ENCODE measurements around the gene SYMPK. TPM values are rescaled to one million over a fixed set of nuclear protein-coding genes. Genes with fewer than 3 reads are reported as not detected.
A peak's percentile ranks its signal among the peaks of the same experiment; 100 is the strongest.

Gene SYMPK
- total RNA-seq, 1 donor from 2014 or later: 55.0 TPM

- no peak for DNase-seq (ENCODE audit: low read depth)
These were observed 37.7 kb downstream of the SYMPK start for GRCh38 chr19:45825263-45825605.

- DNase-seq (ENCODE audit: low read depth): no peak
These were observed 38.2 kb downstream of the SYMPK start for GRCh38 chr19:45824531-45825262.

DNA sequence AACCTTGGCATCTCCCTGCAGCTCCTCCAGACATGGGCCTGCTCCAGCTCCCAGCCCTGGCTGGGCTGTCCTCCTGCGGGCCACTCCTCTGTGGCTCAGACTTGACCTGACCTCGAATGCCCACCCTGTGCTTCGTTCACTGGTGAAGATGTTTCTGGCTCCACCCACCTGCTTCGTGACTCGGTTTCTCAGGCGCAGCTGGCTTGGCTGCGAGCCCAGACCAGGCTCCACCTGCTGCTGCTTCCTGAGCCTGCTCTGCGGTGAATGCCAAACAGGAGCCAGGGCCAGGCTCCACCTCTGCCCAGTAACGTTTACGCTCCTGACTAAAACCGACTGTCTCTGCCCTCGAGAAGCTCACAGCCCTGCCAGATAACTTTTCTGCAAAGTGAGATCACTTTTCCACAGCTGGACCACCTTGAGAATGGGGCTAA is 38.9 kb downstream of the SYMPK start:
- DNase-seq (ENCODE audit: low read depth): peak; percentile 34

DNA sequence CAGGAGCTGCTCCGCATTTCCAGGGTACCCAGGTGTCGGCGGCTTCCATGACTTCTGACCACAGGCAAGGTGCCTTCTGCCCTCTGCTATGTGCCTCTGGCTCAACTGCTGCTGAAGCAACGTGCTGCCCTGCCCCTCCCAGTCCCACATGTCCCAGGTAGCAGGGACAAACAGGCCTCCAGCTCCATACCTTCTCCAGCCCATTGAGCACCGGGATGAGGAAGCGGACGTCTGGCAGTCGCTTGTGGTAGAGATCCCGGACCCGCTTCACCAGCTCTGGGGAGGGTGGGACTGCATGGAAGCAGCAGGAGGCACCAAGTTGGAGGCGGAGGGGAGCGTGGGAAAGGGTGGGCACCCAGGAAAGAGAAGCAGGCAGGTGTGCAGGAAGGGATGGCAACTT is 39.8 kb downstream of the SYMPK start:
- no peak for DNase-seq (ENCODE audit: low read depth)

GRCh38 chr19:45822716-45823115 is 40.2 kb downstream of the SYMPK start:
- no peak for DNase-seq (ENCODE audit: low read depth)

- no peak for DNase-seq (ENCODE audit: low read depth)
These were observed 41.4 kb downstream of the SYMPK start for GRCh38 chr19:45821570-45821969.

- no peak for DNase-seq (ENCODE audit: low read depth)
These were observed 41.8 kb downstream of the SYMPK start for GRCh38 chr19:45821103-45821521.

- no peak for DNase-seq (ENCODE audit: low read depth)
These were observed 42.4 kb downstream of the SYMPK start for GRCh38 chr19:45820413-45821102.

GRCh38 chr19:45819769-45820168 is 43.2 kb downstream of the SYMPK start:
- no peak for DNase-seq (ENCODE audit: low read depth)

DNA sequence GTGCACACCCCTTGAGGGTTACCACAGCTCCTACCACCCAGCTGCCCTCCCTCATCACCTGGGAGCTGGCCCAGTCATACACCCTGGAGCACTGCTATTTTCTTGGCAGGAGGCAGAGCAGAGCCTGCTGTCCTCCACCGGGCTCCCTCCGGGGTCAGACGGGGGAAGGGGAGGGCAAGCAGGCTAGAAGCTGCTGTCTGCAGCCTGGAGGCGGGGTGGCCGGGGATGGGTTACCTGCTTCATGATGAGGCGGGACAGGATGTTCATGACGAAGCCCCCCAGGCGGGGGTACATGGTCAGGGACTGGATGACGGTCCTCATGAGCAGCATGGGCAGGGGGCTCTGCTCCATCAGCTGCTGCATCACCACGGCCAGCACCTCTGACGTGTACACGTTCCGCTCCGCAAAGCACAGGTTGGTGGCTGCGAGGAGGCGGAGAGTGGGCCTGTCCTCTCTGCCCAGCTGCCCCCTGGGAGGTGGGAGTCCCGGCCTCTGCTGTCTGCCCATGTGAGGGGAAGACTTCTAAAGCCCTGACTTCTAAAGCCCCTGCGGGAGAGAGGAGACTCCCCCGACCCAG is 45.1 kb downstream of the SYMPK start:
- peak; percentile 16 for DNase-seq (ENCODE audit: low read depth)

DNA sequence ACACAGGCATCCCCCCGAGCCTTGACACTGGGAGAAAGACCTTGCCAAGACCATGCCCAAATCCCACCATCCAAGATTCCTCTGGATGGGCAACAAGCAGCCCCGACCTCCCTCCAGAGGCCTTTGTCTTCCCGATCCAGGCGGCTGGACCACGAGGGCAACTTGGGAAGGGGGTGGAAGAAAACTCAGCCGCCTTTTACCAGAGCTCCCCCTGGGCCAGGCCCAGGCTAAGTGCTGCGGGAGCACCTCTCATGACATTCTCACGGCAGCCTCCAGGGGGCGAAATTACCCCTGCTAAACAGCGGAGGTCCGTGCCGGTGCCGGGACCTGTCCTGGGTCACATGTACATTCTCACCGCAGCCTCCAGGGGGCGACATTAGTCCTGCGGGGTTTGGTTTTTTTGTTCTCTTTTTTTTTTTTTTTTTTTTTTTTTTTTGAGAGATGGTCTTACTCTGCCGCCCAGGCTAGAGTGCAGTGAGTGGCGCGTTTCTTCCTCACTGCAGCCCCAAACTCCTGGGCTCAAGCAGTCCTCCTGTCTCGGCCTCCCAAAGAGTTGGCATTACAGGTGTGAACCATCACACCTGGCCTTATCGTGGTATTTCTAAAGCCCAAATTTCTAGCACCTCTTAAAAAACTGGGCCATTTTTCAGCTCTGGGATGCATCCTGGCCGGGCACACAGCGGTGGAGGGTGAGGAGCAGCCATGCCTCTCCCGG is 45.8 kb downstream of the SYMPK start:
- peak; percentile 86 for DNase-seq (ENCODE audit: low read depth)

GRCh38 chr19:45816236-45817009 is 46.5 kb downstream of the SYMPK start:
- no peak for DNase-seq (ENCODE audit: low read depth)

- no peak for DNase-seq (ENCODE audit: low read depth)
These were observed 47.3 kb downstream of the SYMPK start for GRCh38 chr19:45815481-45816216.

DNA sequence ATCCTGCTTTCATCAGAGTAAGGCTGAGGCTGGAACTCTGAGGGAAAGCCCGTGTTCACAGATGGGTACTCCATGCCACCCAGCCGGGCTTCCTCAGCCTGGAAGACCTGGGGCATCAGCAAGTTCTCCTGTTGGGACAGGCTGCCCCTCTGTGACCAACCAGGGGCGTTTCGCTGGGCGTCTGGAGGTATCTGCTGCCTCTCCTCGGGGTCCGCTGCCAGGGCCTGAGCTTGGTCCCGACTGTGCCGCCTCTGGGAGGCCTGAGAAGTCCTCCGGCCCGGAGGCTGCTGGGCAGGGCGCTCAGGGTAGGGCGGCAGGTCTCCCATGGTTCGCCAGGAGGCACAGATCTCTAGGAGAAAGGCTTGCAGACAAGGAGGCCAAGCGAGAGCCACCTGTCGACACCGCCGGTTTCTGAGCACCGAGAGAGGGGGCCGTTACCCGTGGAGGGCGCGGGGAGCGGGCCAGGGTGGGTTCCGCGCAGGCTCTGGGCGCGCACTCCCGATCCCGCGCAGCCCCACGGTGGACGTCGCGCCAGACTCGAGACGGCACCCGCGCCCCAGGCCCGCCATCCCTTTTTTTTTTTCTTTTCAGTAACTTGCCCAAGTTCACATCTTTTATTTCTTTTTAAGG is 48.0 kb downstream of the SYMPK start, which contains the start of gene RSPH6A:
RSPH6A (minus strand) TSS at position 458 of the 630 bp plus-strand sequence; CDS start at position 326, 132 bp downstream.
- no peak for DNase-seq (ENCODE audit: low read depth)

- DNase-seq (ENCODE audit: low read depth): no peak
These were observed 48.7 kb downstream of the SYMPK start for GRCh38 chr19:45814166-45814780.

DNA sequence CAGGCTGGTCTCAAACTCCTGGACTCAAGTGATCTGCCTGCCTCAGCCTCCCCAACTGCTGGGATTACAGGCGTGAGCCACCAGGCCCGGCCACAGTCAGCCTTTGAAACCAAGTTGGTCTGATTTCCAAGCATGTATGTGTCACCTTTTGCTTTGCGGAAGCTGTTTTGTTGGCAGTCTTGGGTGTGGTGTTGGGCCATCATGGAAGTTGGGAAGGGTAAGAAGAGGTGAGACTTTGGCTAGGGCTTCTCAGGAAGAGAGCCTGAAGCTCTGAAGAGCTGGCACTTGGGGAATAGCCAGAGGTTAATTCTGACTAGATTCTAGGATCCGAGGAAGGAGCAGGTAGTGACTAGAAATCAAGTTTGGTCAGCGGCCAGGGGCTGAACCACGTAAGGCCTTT is 50.6 kb downstream of the SYMPK start:
- no peak for DNase-seq (ENCODE audit: low read depth)

DNA sequence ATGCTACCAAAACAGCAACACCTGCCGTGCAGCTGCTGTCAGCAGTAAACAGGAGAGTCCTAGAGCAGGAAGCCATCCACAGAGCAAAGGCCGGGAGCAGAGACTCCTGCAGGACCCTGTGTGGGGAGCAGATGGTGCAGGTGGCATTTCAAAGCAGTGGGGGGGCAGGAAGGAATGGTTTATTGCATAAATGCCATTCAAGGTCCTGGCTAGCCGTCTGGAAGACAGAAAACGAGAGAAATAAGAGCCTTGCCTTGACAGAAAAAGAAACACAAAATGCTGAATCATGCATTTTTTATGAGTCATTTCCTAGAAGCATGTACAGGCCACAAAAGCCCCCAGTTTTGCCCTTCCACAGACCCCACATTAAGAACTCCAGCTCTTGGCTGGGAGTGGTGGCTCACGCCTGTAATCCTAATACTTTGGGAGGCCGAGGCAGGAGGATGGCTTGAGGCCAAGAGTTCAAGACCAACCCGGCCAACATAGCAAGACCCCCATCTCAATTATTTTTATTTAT is 53.2 kb downstream of the SYMPK start:
- peak; percentile 89 for DNase-seq (ENCODE audit: low read depth)

DNA sequence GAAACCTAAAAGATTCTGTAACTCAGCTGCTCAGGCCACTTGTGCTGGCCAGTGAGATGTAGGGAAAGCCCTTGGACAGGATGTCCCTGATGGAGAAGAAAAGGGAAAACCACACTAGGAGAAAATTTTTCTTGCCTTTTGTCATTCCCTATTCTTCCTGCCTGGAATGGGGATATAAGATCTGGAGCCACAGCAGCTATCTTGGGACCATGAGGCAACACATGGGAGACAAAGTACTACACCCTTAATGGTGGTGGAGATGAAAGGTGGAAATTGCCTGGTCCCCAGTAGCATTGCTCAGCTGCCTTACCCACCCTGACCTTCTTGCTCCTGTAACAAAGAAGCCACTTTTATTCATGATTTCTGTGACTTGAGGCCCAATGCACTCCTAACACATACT is 57.2 kb downstream of the SYMPK start:
- DNase-seq (ENCODE audit: low read depth): no peak

DNA sequence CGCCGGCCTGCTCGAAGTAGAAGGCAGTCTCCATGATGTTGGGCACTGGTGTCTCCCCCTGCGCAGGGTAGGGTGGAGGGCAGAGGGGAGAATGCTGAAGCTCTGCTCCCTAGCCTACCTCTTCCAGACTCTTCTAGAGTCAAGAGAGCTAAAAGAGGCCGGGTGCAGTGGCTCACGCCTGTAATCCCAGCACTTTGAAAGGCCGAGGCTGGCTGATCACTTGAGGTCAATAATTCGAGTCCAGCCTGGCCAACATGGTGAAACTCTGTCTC is 58.1 kb downstream of the SYMPK start:
- no peak for DNase-seq (ENCODE audit: low read depth)
